H9 (cell line): ENCODE results near the gene MAN1A2. TPM values are rescaled to one million over a fixed set of nuclear protein-coding genes. Genes with fewer than 3 reads are reported as not detected.

Experiments used
- DNase-seq: peaks from one replicate; pipeline ENCODE4 v3.0.0-alpha.2; 2017
- H2AFZ ChIP-seq: one replicate; pipeline ENCODE4 v1.6.1; 2013; ENCODE audit warnings: mild to moderate bottlenecking, low read length, control low read depth, moderate library complexity
- H2AK5ac ChIP-seq: 2 replicates; pipeline ENCODE4 v1.6.1; 2013; ENCODE audit warnings: low read length, control low read depth, mixed read lengths; ENCODE audit not compliant: insufficient read length
- H2BK120ac ChIP-seq: one replicate; pipeline ENCODE4 v1.6.1; 2013; ENCODE audit warnings: low read depth, mild to moderate bottlenecking, low read length, control low read depth, inconsistent platforms; ENCODE audit not compliant: poor library complexity, severe bottlenecking
- H2BK12ac ChIP-seq: 2 replicates; pipeline ENCODE4 v1.6.1; 2013; ENCODE audit warnings: low read length, control low read depth, mixed read lengths, low read depth; ENCODE audit not compliant: insufficient read length
- H2BK15ac ChIP-seq: 2 replicates; pipeline ENCODE4 v1.6.1; 2013; ENCODE audit warnings: low read depth, low read length, control low read depth
- H2BK20ac ChIP-seq: one replicate; pipeline ENCODE4 v1.6.1; 2013; ENCODE audit warnings: low read depth, mild to moderate bottlenecking, low read length, control low read depth, inconsistent platforms; ENCODE audit not compliant: poor library complexity, severe bottlenecking
- H2BK5ac ChIP-seq: 2 replicates; pipeline ENCODE4 v1.6.1; 2013; ENCODE audit warnings: low read length, control low read depth, mixed read lengths; ENCODE audit not compliant: insufficient read length
- H3K14ac ChIP-seq: 2 replicates; pipeline ENCODE4 v1.6.1; 2013; ENCODE audit warnings: low read length, control low read depth; ENCODE audit not compliant: insufficient read depth
- H3K18ac ChIP-seq: 2 replicates; pipeline ENCODE4 v1.6.1; 2013; ENCODE audit warnings: low read depth, mild to moderate bottlenecking, mixed read lengths, low read length, control low read depth; ENCODE audit not compliant: insufficient read length
- H3K23ac ChIP-seq: 2 replicates; pipeline ENCODE4 v1.6.1; 2013; ENCODE audit warnings: low read length, control low read depth, mixed read lengths, low read depth; ENCODE audit not compliant: insufficient read length
- H3K23me2 ChIP-seq: 2 replicates; pipeline ENCODE4 v1.6.1; 2013; ENCODE audit warnings: low read depth, mild to moderate bottlenecking, mixed read lengths, low read length, control low read depth; ENCODE audit not compliant: insufficient read length, poor library complexity, severe bottlenecking
- H3K27ac ChIP-seq: 2 replicates; pipeline ENCODE4 v1.5.1; 2013; ENCODE audit warnings: low read length, control low read depth, mixed read lengths, low read depth; ENCODE audit not compliant: insufficient read length
- H3K27me3 ChIP-seq: 2 replicates; pipeline ENCODE4 v1.6.1; 2013; ENCODE audit warnings: low read length, control low read depth, inconsistent platforms; ENCODE audit not compliant: insufficient read depth
- H3K4ac ChIP-seq: 2 replicates; pipeline ENCODE4 v1.6.1; 2013; ENCODE audit warnings: low read depth, mild to moderate bottlenecking, control low read depth, inconsistent platforms, low read length, moderate library complexity
- H3K4me1 ChIP-seq: 2 replicates; pipeline ENCODE4 v1.6.1; 2013; ENCODE audit warnings: low read length, control low read depth, inconsistent platforms; ENCODE audit not compliant: insufficient read depth
- H3K4me2 ChIP-seq: 2 replicates; pipeline ENCODE4 v1.6.1; 2013; ENCODE audit warnings: low read length, control low read depth, mixed read lengths; ENCODE audit not compliant: insufficient read length, insufficient read depth
- H3K56ac ChIP-seq: 2 replicates; pipeline ENCODE4 v1.6.1; 2013; ENCODE audit warnings: low read depth, mild to moderate bottlenecking, mixed read lengths, low read length, control low read depth; ENCODE audit not compliant: insufficient read length
- H3K79me1 ChIP-seq: 2 replicates; pipeline ENCODE4 v1.6.1; 2013; ENCODE audit warnings: low read depth, mild to moderate bottlenecking, moderate library complexity, low read length, control low read depth, inconsistent platforms; ENCODE audit not compliant: insufficient read depth, poor library complexity, severe bottlenecking
- H3K79me2 ChIP-seq: 2 replicates; pipeline ENCODE4 v1.6.1; 2013; ENCODE audit warnings: low read length, control low read depth, inconsistent platforms; ENCODE audit not compliant: insufficient read depth
- H3K9ac ChIP-seq: 2 replicates; pipeline ENCODE4 v1.6.1; 2013; ENCODE audit warnings: low read length, control low read depth, mixed read lengths; ENCODE audit not compliant: insufficient read length; ENCODE audit errors: extremely low read depth
- H3K9me3 ChIP-seq: one replicate; pipeline ENCODE4 v1.6.1; 2013; ENCODE audit warnings: low read depth, low read length, inconsistent platforms; ENCODE audit not compliant: control insufficient read depth
- H3T11ph ChIP-seq: one replicate; pipeline ENCODE4 v1.6.1; 2013; ENCODE audit warnings: mild to moderate bottlenecking, low read length, control low read depth, inconsistent platforms
- H4K20me1 ChIP-seq: one replicate; pipeline ENCODE4 v1.6.1; 2013; ENCODE audit not compliant: control insufficient read depth, insufficient read length, insufficient read depth
- H4K5ac ChIP-seq: 2 replicates; pipeline ENCODE4 v1.6.1; 2013; ENCODE audit warnings: low read depth, mild to moderate bottlenecking, mixed read lengths, low read length, control low read depth; ENCODE audit not compliant: insufficient read length
- H4K8ac ChIP-seq: replicated peaks from 2 replicates; pipeline ENCODE4 v1.6.1; 2013; ENCODE audit warnings: low read length, control low read depth, mixed read lengths, low read depth; ENCODE audit not compliant: insufficient read length
- H4K91ac ChIP-seq: 2 replicates; pipeline ENCODE4 v1.6.1; 2013; ENCODE audit warnings: low read depth, mild to moderate bottlenecking, moderate library complexity, mixed read lengths, low read length, control low read depth; ENCODE audit not compliant: insufficient read length
- H3K27ac Mint-ChIP-seq, 3 experiments: 2 replicates in 2 of 3; 3 replicates in 1 of 3; pipeline ENCODE4 v1.8.0; 2020 to 2021; ENCODE audit warnings: mixed read lengths in 3 of 3, mild to moderate bottlenecking in 1 of 3, moderate library complexity in 1 of 3
- H3K27me3 Mint-ChIP-seq: 2 replicates; pipeline ENCODE4 v1.8.0; 2021; ENCODE audit warnings: low read depth, mild to moderate bottlenecking, moderate library complexity, mixed read lengths
- H3K36me3 Mint-ChIP-seq, 3 experiments: 2 replicates in 2 of 3; 3 replicates in 1 of 3; pipeline ENCODE4 v1.8.0; 2020 to 2021; ENCODE audit warnings: low read depth in 3 of 3, mixed read lengths in 3 of 3; ENCODE audit not compliant: insufficient read depth in 1 of 3
- H3K4me1 Mint-ChIP-seq, 2 experiments: 2 replicates each; pipeline ENCODE4 v1.8.0; 2020; ENCODE audit warnings: mixed read lengths in 2 of 2
- H3K4me3 Mint-ChIP-seq, 2 experiments: 2 replicates in 1 of 2; 3 replicates in 1 of 2; pipeline ENCODE4 v1.8.0; 2020 to 2021; ENCODE audit warnings: mild to moderate bottlenecking in 2 of 2, mixed read lengths in 2 of 2, moderate library complexity in 1 of 2
- H3K9me3 Mint-ChIP-seq, 2 experiments: 2 replicates in 1 of 2; 3 replicates in 1 of 2; pipeline ENCODE4 v1.8.0; 2020; ENCODE audit warnings: mild to moderate bottlenecking in 2 of 2, mixed read lengths in 2 of 2, moderate library complexity in 1 of 2
- WGBS: extraction: QIAGEN DNeasy Blood & Tissue Kit; methylation state at CpG from one replicate; pipeline ENCODE4 v1.1.7; 2013; ENCODE audit warnings: missing lambda C conversion rate, low lambda C conversion rate, mixed read lengths; ENCODE audit not compliant: insufficient read length; ENCODE audit errors: extremely low coverage; 5-methylcytosine and 5-hydroxymethylcytosine counted together
- total RNA-seq: library from RNA; stranded (reverse); gene quantifications from 2 replicates; pipeline ENCODE4 v1.2.1, GENCODE V29; 2021
- TF ChIP-seq, protein P1 (sequence below): fragments of 200-600 bp; sonication (generic); conservative IDR thresholded peaks from 3 replicates; pipeline ENCODE4 v1.8.0; 2021; ENCODE audit warnings: antibody characterized with exemption, mild to moderate bottlenecking

The MAN1A2 gene
- total RNA-seq, 1 experiment from 2014 or later: 24.0 TPM

DNA sequence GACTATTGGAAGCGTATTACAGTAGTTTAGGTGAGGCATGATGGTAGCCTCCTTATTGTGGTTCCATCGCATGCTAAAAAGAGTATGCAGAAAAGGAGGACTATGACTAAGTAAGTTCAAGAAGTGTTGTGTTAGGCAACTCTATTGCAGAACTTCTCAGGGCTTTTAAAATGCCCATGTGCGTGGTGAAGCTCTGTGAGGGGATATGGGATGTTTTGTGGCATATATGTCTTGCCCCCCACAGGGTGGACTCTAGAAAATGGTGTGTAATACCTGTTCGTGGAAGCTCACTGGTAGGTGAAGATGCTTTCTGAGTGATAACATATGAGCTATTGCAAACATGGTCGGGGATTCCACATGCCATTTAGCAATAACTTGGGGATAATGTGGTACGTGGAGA is 31.7 kb downstream of the MAN1A2 start:
- no peak overlapping the region for H4K5ac ChIP-seq
- H2BK20ac ChIP-seq: no peak overlapping the region
- H4K20me1 ChIP-seq: no peaks in the 10 kb centered on the region
- Mint-ChIP-seq H3K9me3 (peaks cover 11 to 12% of the 10 kb centered on the region in 2 experiments; a peak in 4 of 5 replicates), H3K27ac (no peak overlapping the region), H3K27me3 (no peaks in the 10 kb centered on the region), H3K4me3 (no peak overlapping the region), H3K36me3 (peaks cover 12 to 21% (median 17%) of the 10 kb centered on the region in 3 experiments), H3K4me1 (no peaks in the 10 kb centered on the region; a peak in 2 of 4 replicates)
- H3K4ac ChIP-seq: no peak overlapping the region
- H2AK5ac ChIP-seq: no peak overlapping the region
- no peak overlapping the region for H2BK5ac ChIP-seq
- no peaks in the 10 kb centered on the region for H3K79me1 ChIP-seq
- H3K4me1 ChIP-seq: no peaks in the 10 kb centered on the region
- no peak overlapping the region for H4K91ac ChIP-seq
- no peaks in the 10 kb centered on the region for H3K27me3 ChIP-seq
- no peak overlapping the region for H2BK120ac ChIP-seq
- no peaks in the 10 kb centered on the region for H3K79me2 ChIP-seq
- WGBS: no CpG with 5 or more reads among the region's 6 CpGs
- no peak overlapping the region for H3K14ac ChIP-seq
- H3T11ph ChIP-seq: no peak overlapping the region
- H3K18ac ChIP-seq: no peak overlapping the region
- H2BK12ac ChIP-seq: no peak overlapping the region
- no peak overlapping the region for H3K56ac ChIP-seq
- H3K9me3 ChIP-seq: no peaks in the 10 kb centered on the region
- no peak overlapping the region for H4K8ac ChIP-seq
- H2AFZ ChIP-seq: no peak overlapping the region
- no peak for DNase-seq
- no peak overlapping the region for H3K23ac ChIP-seq
- no peak overlapping the region for H3K27ac ChIP-seq
- TF ChIP-seq, protein P1, sequence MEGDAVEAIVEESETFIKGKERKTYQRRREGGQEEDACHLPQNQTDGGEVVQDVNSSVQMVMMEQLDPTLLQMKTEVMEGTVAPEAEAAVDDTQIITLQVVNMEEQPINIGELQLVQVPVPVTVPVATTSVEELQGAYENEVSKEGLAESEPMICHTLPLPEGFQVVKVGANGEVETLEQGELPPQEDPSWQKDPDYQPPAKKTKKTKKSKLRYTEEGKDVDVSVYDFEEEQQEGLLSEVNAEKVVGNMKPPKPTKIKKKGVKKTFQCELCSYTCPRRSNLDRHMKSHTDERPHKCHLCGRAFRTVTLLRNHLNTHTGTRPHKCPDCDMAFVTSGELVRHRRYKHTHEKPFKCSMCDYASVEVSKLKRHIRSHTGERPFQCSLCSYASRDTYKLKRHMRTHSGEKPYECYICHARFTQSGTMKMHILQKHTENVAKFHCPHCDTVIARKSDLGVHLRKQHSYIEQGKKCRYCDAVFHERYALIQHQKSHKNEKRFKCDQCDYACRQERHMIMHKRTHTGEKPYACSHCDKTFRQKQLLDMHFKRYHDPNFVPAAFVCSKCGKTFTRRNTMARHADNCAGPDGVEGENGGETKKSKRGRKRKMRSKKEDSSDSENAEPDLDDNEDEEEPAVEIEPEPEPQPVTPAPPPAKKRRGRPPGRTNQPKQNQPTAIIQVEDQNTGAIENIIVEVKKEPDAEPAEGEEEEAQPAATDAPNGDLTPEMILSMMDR: no peak
- H3K23me2 ChIP-seq: no peaks in the 10 kb centered on the region
- H3K4me2 ChIP-seq: no peak overlapping the region
- no peak overlapping the region for H3K9ac ChIP-seq
- H2BK15ac ChIP-seq: no peak overlapping the region
